ENCODE results near the gene TEX9. TPM values are rescaled to one million over a fixed set of nuclear protein-coding genes. Genes with fewer than 3 reads are reported as not detected.

The TEX9 gene
- total RNA-seq, 2 donors from 2014 or later, result 6.9 to 7.6 TPM

Other genes starting within 250 kb of the TEX9 start
- 10 to 100 TPM; 11.8 to 14.4 TPM for gene RFX7, start 121.5 kb upstream of the TEX9 start, total RNA-seq
- 1 to 10 TPM in 1 of 2 donors, under 1 TPM in 1; 0.73 to 1.4 TPM for gene MNS1, start 99.7 kb downstream of the TEX9 start, total RNA-seq

Data from left colon (tissue), 2 donors.